H9 (cell line): Measurements from ENCODE around the gene EPHB2. TPM values are rescaled to one million over a fixed set of nuclear protein-coding genes. Genes with fewer than 3 reads are reported as not detected.

ENCODE experiments used
- DNase-seq: peaks from one replicate; pipeline ENCODE4 v3.0.0-alpha.2; 2017
- H2AFZ ChIP-seq: one replicate; pipeline ENCODE4 v1.6.1; 2013; ENCODE audit warnings: mild to moderate bottlenecking, low read length, control low read depth, moderate library complexity
- H2AK5ac ChIP-seq: 2 replicates; pipeline ENCODE4 v1.6.1; 2013; ENCODE audit warnings: low read length, control low read depth, mixed read lengths; ENCODE audit not compliant: insufficient read length
- H2BK120ac ChIP-seq: one replicate; pipeline ENCODE4 v1.6.1; 2013; ENCODE audit warnings: low read depth, mild to moderate bottlenecking, low read length, control low read depth, inconsistent platforms; ENCODE audit not compliant: poor library complexity, severe bottlenecking
- H2BK12ac ChIP-seq: 2 replicates; pipeline ENCODE4 v1.6.1; 2013; ENCODE audit warnings: low read length, control low read depth, mixed read lengths, low read depth; ENCODE audit not compliant: insufficient read length
- H2BK15ac ChIP-seq: 2 replicates; pipeline ENCODE4 v1.6.1; 2013; ENCODE audit warnings: low read depth, low read length, control low read depth
- H2BK20ac ChIP-seq: one replicate; pipeline ENCODE4 v1.6.1; 2013; ENCODE audit warnings: low read depth, mild to moderate bottlenecking, low read length, control low read depth, inconsistent platforms; ENCODE audit not compliant: poor library complexity, severe bottlenecking
- H2BK5ac ChIP-seq: 2 replicates; pipeline ENCODE4 v1.6.1; 2013; ENCODE audit warnings: low read length, control low read depth, mixed read lengths; ENCODE audit not compliant: insufficient read length
- H3K14ac ChIP-seq: 2 replicates; pipeline ENCODE4 v1.6.1; 2013; ENCODE audit warnings: low read length, control low read depth; ENCODE audit not compliant: insufficient read depth
- H3K18ac ChIP-seq: 2 replicates; pipeline ENCODE4 v1.6.1; 2013; ENCODE audit warnings: low read depth, mild to moderate bottlenecking, mixed read lengths, low read length, control low read depth; ENCODE audit not compliant: insufficient read length
- H3K23ac ChIP-seq: 2 replicates; pipeline ENCODE4 v1.6.1; 2013; ENCODE audit warnings: low read length, control low read depth, mixed read lengths, low read depth; ENCODE audit not compliant: insufficient read length
- H3K23me2 ChIP-seq: 2 replicates; pipeline ENCODE4 v1.6.1; 2013; ENCODE audit warnings: low read depth, mild to moderate bottlenecking, mixed read lengths, low read length, control low read depth; ENCODE audit not compliant: insufficient read length, poor library complexity, severe bottlenecking
- H3K27ac ChIP-seq: 2 replicates; pipeline ENCODE4 v1.5.1; 2013; ENCODE audit warnings: low read length, control low read depth, mixed read lengths, low read depth; ENCODE audit not compliant: insufficient read length
- H3K27me3 ChIP-seq: 2 replicates; pipeline ENCODE4 v1.6.1; 2013; ENCODE audit warnings: low read length, control low read depth, inconsistent platforms; ENCODE audit not compliant: insufficient read depth
- H3K4ac ChIP-seq: 2 replicates; pipeline ENCODE4 v1.6.1; 2013; ENCODE audit warnings: low read depth, mild to moderate bottlenecking, control low read depth, inconsistent platforms, low read length, moderate library complexity
- H3K4me1 ChIP-seq: 2 replicates; pipeline ENCODE4 v1.6.1; 2013; ENCODE audit warnings: low read length, control low read depth, inconsistent platforms; ENCODE audit not compliant: insufficient read depth
- H3K4me2 ChIP-seq: 2 replicates; pipeline ENCODE4 v1.6.1; 2013; ENCODE audit warnings: low read length, control low read depth, mixed read lengths; ENCODE audit not compliant: insufficient read length, insufficient read depth
- H3K56ac ChIP-seq: 2 replicates; pipeline ENCODE4 v1.6.1; 2013; ENCODE audit warnings: low read depth, mild to moderate bottlenecking, mixed read lengths, low read length, control low read depth; ENCODE audit not compliant: insufficient read length
- H3K79me1 ChIP-seq: 2 replicates; pipeline ENCODE4 v1.6.1; 2013; ENCODE audit warnings: low read depth, mild to moderate bottlenecking, moderate library complexity, low read length, control low read depth, inconsistent platforms; ENCODE audit not compliant: insufficient read depth, poor library complexity, severe bottlenecking
- H3K79me2 ChIP-seq: 2 replicates; pipeline ENCODE4 v1.6.1; 2013; ENCODE audit warnings: low read length, control low read depth, inconsistent platforms; ENCODE audit not compliant: insufficient read depth
- H3K9ac ChIP-seq: 2 replicates; pipeline ENCODE4 v1.6.1; 2013; ENCODE audit warnings: low read length, control low read depth, mixed read lengths; ENCODE audit not compliant: insufficient read length; ENCODE audit errors: extremely low read depth
- H3K9me3 ChIP-seq: one replicate; pipeline ENCODE4 v1.6.1; 2013; ENCODE audit warnings: low read depth, low read length, inconsistent platforms; ENCODE audit not compliant: control insufficient read depth
- H3T11ph ChIP-seq: one replicate; pipeline ENCODE4 v1.6.1; 2013; ENCODE audit warnings: mild to moderate bottlenecking, low read length, control low read depth, inconsistent platforms
- H4K20me1 ChIP-seq: one replicate; pipeline ENCODE4 v1.6.1; 2013; ENCODE audit not compliant: control insufficient read depth, insufficient read length, insufficient read depth
- H4K5ac ChIP-seq: 2 replicates; pipeline ENCODE4 v1.6.1; 2013; ENCODE audit warnings: low read depth, mild to moderate bottlenecking, mixed read lengths, low read length, control low read depth; ENCODE audit not compliant: insufficient read length
- H4K8ac ChIP-seq: replicated peaks from 2 replicates; pipeline ENCODE4 v1.6.1; 2013; ENCODE audit warnings: low read length, control low read depth, mixed read lengths, low read depth; ENCODE audit not compliant: insufficient read length
- H4K91ac ChIP-seq: 2 replicates; pipeline ENCODE4 v1.6.1; 2013; ENCODE audit warnings: low read depth, mild to moderate bottlenecking, moderate library complexity, mixed read lengths, low read length, control low read depth; ENCODE audit not compliant: insufficient read length
- H3K27ac Mint-ChIP-seq, 3 experiments: 2 replicates in 2 of 3; 3 replicates in 1 of 3; pipeline ENCODE4 v1.8.0; 2020 to 2021; ENCODE audit warnings: mixed read lengths in 3 of 3, mild to moderate bottlenecking in 1 of 3, moderate library complexity in 1 of 3
- H3K27me3 Mint-ChIP-seq: 2 replicates; pipeline ENCODE4 v1.8.0; 2021; ENCODE audit warnings: low read depth, mild to moderate bottlenecking, moderate library complexity, mixed read lengths
- H3K36me3 Mint-ChIP-seq, 3 experiments: 2 replicates in 2 of 3; 3 replicates in 1 of 3; pipeline ENCODE4 v1.8.0; 2020 to 2021; ENCODE audit warnings: low read depth in 3 of 3, mixed read lengths in 3 of 3; ENCODE audit not compliant: insufficient read depth in 1 of 3
- H3K4me1 Mint-ChIP-seq, 2 experiments: 2 replicates each; pipeline ENCODE4 v1.8.0; 2020; ENCODE audit warnings: mixed read lengths in 2 of 2
- H3K4me3 Mint-ChIP-seq, 2 experiments: 2 replicates in 1 of 2; 3 replicates in 1 of 2; pipeline ENCODE4 v1.8.0; 2020 to 2021; ENCODE audit warnings: mild to moderate bottlenecking in 2 of 2, mixed read lengths in 2 of 2, moderate library complexity in 1 of 2
- H3K9me3 Mint-ChIP-seq, 2 experiments: 2 replicates in 1 of 2; 3 replicates in 1 of 2; pipeline ENCODE4 v1.8.0; 2020; ENCODE audit warnings: mild to moderate bottlenecking in 2 of 2, mixed read lengths in 2 of 2, moderate library complexity in 1 of 2
- WGBS: extraction: QIAGEN DNeasy Blood & Tissue Kit; methylation state at CpG from one replicate; pipeline ENCODE4 v1.1.7; 2013; ENCODE audit warnings: missing lambda C conversion rate, low lambda C conversion rate, mixed read lengths; ENCODE audit not compliant: insufficient read length; ENCODE audit errors: extremely low coverage; 5-methylcytosine and 5-hydroxymethylcytosine counted together
- total RNA-seq: library from RNA; stranded (reverse); gene quantifications from 2 replicates; pipeline ENCODE4 v1.2.1, GENCODE V29; 2021
- TF ChIP-seq, protein P1 (sequence below): fragments of 200-600 bp; sonication (generic); conservative IDR thresholded peaks from 3 replicates; pipeline ENCODE4 v1.8.0; 2021; ENCODE audit warnings: antibody characterized with exemption, mild to moderate bottlenecking

The EPHB2 gene
- total RNA-seq, 1 experiment from 2014 or later: 9.5 TPM

- Mint-ChIP-seq H3K4me1 (peaks cover 36 to 62% of the 10 kb centered on the region in 2 experiments), H3K4me3 (no peak overlapping the region), H3K36me3 (no peaks in the 10 kb centered on the region; a peak in 2 of 7 replicates), H3K27me3 (no peaks in the 10 kb centered on the region), H3K9me3 (no peaks in the 10 kb centered on the region), H3K27ac (peak overlapping the region in 1 of 3 experiments; percentile 86; a peak in 2 of 7 replicates)
- Histone ChIP-seq H4K5ac (no peak overlapping the region), H3K56ac (no peak overlapping the region), H3K4me1 (peaks cover 2% of the 10 kb centered on the region; the same call in 1 of the 2 replicates), H3K23me2 (no peaks in the 10 kb centered on the region), H3K79me1 (no peaks in the 10 kb centered on the region), H2BK120ac (no peak overlapping the region), H2BK12ac (no peak overlapping the region), H2AK5ac (no peak overlapping the region), H3K14ac (no peak overlapping the region), H3K18ac (no peak overlapping the region), H3K9ac (no peak overlapping the region), H4K8ac (no peak overlapping the region), H4K91ac (no peak overlapping the region), H4K20me1 (no peaks in the 10 kb centered on the region), H2AFZ (no peak overlapping the region), H3K4me2 (no peak overlapping the region), H3K4ac (no peak overlapping the region), H3K27me3 (no peaks in the 10 kb centered on the region), H3T11ph (no peak overlapping the region), H3K27ac (no peak overlapping the region), H3K9me3 (no peaks in the 10 kb centered on the region), H2BK15ac (no peak overlapping the region), H2BK20ac (no peak overlapping the region), H3K23ac (no peak overlapping the region), H2BK5ac (no peak overlapping the region), H3K79me2 (no peaks in the 10 kb centered on the region)
- TF ChIP-seq, protein P1, sequence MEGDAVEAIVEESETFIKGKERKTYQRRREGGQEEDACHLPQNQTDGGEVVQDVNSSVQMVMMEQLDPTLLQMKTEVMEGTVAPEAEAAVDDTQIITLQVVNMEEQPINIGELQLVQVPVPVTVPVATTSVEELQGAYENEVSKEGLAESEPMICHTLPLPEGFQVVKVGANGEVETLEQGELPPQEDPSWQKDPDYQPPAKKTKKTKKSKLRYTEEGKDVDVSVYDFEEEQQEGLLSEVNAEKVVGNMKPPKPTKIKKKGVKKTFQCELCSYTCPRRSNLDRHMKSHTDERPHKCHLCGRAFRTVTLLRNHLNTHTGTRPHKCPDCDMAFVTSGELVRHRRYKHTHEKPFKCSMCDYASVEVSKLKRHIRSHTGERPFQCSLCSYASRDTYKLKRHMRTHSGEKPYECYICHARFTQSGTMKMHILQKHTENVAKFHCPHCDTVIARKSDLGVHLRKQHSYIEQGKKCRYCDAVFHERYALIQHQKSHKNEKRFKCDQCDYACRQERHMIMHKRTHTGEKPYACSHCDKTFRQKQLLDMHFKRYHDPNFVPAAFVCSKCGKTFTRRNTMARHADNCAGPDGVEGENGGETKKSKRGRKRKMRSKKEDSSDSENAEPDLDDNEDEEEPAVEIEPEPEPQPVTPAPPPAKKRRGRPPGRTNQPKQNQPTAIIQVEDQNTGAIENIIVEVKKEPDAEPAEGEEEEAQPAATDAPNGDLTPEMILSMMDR: no peak
- WGBS: no CpG with 5 or more reads among the region's 8 CpGs
- DNase-seq: no peak
These were observed 84.2 kb downstream of the EPHB2 start for GRCh38 chr1:22794647-22795365.
